Activated effector memory CD4-positive, alpha-beta T cell treated with Interleukin-2 at 50 U/mL for 16 hours (primary cell): ENCODE results near the gene ORC2.
"Not testable (repeated sequence)": the region's sequence is repeated elsewhere in the genome, so short reads cannot be mapped to it uniquely, and the experiment has no call there.

ENCODE experiments used
- DNase-seq: peaks from one replicate; pipeline ENCODE4 v3.0.0-alpha.2; 2020

Gene ORC2

GRCh38 chr2:200930947-200931626, 32.4 kb downstream of the ORC2 start:
- no peak for DNase-seq

GRCh38 chr2:200929334-200930249, 33.9 kb downstream of the ORC2 start:
- no peak for DNase-seq

GRCh38 chr2:200922439-200922838, 41.0 kb downstream of the ORC2 start:
- DNase-seq: no peak

GRCh38 chr2:200913654-200914053, 49.8 kb downstream of the ORC2 start:
- no peak for DNase-seq

GRCh38 chr2:200909958-200910357, 53.5 kb downstream of the ORC2 start:
- no peak for DNase-seq

- DNase-seq: peak; percentile 18
Observed at GRCh38 chr2:200905618-200906296, 57.7 kb downstream of the ORC2 start.

- peak; percentile 49 for DNase-seq
Observed at GRCh38 chr2:200901459-200902072, 61.9 kb downstream of the ORC2 start.

- DNase-seq: no peak
Observed at GRCh38 chr2:200899482-200899881, 64.0 kb downstream of the ORC2 start.

- DNase-seq: peak; percentile 92
Observed at GRCh38 chr2:200888704-200889625, 74.5 kb downstream of the ORC2 start, which contains the start of the genes NIF3L1 and PPIL3. Gene NIF3L1 (plus strand): TSS chr2:200889371. CDS start chr2:200891944, 2,573 bp downstream. Gene PPIL3 (minus strand): TSS chr2:200889077. CDS start chr2:200887615, 1,462 bp downstream.

- DNase-seq: not testable (repeated sequence)
Observed at GRCh38 chr2:200881715-200882249, 81.7 kb downstream of the ORC2 start.

GRCh38 chr2:200878289-200878880, 85.1 kb downstream of the ORC2 start:
- no peak for DNase-seq

GRCh38 chr2:200877443-200877842, 86.0 kb downstream of the ORC2 start:
- DNase-seq: no peak

- DNase-seq: no peak
Observed at GRCh38 chr2:200873560-200873959, 89.9 kb downstream of the ORC2 start.

- DNase-seq: no peak
Observed at GRCh38 chr2:200871151-200871550, 92.3 kb downstream of the ORC2 start.

GRCh38 chr2:200869014-200869413, 94.4 kb downstream of the ORC2 start:
- DNase-seq: no peak

- peak; percentile 95 for DNase-seq
Observed at GRCh38 chr2:200864176-200865034, 99.1 kb downstream of the ORC2 start, which contains the start of gene CLK1. Gene CLK1 (minus strand): TSS chr2:200864658. CDS start chr2:200861862, 2,796 bp downstream.

- DNase-seq: no peak
Observed at GRCh38 chr2:200863782-200864175, 99.7 kb downstream of the ORC2 start.

GRCh38 chr2:200862532-200863000, 100.9 kb downstream of the ORC2 start:
- peak; percentile 18 for DNase-seq

- no peak for DNase-seq
Observed at GRCh38 chr2:200861617-200862155, 101.8 kb downstream of the ORC2 start.
